HTR-8/SVneo (cell line): ENCODE data around the gene CLPSL1.

Experiments
- DNase-seq: peaks from one replicate; pipeline ENCODE4 v3.0.0; 2011; ENCODE audit warnings: low spot score, mixed read lengths; ENCODE audit not compliant: insufficient read length
- FAIRE-seq: peaks from 2 replicates; lab custom pipeline; 2011; peaks lifted over from hg19 to GRCh38; lab: Jason Lieb, UNC

CLPSL1 gene

GRCh38 chr6:35794536-35795452, 14.0 kb downstream of the CLPSL1 start:
- DNase-seq = no peak
- FAIRE-seq = peak; percentile 46

GRCh38 chr6:35795453-35796071, 14.7 kb downstream of the CLPSL1 start:
- DNase-seq = no peak
- peak; percentile 86 for FAIRE-seq

GRCh38 chr6:35796236-35796635, 15.4 kb downstream of the CLPSL1 start:
- FAIRE-seq = no peak

GRCh38 chr6:35797837-35798526, 17.2 kb downstream of the CLPSL1 start:
- FAIRE-seq (peak; percentile 23), DNase-seq (no peak)

More at GRCh38 chr6:35796236-35796635, 15.4 kb downstream of the CLPSL1 start:
- no peak for DNase-seq

- FAIRE-seq (no peak), DNase-seq (no peak)
Observed at GRCh38 chr6:35798706-35799105, 17.9 kb downstream of the CLPSL1 start.

- no peak for FAIRE-seq
- no peak for DNase-seq
Observed at GRCh38 chr6:35801148-35801547, 20.3 kb downstream of the CLPSL1 start.

- DNase-seq = peak; percentile 79
- FAIRE-seq = no peak
Observed at GRCh38 chr6:35804996-35805736, 24.3 kb downstream of the CLPSL1 start, which contains the start of gene LHFPL5. Gene LHFPL5, plus strand, starts transcription at chr6:35805352. Its CDS starts 319 bp downstream, at chr6:35805671.

- FAIRE-seq (no peak), DNase-seq (no peak)
Observed at GRCh38 chr6:35808688-35809087, 27.9 kb downstream of the CLPSL1 start.

GRCh38 chr6:35809809-35810208, 29.0 kb downstream of the CLPSL1 start:
- no peak for FAIRE-seq

GRCh38 chr6:35810971-35811698, 30.3 kb downstream of the CLPSL1 start:
- DNase-seq (no peak), FAIRE-seq (peak; percentile 77)

More at GRCh38 chr6:35809809-35810208, 29.0 kb downstream of the CLPSL1 start:
- no peak for DNase-seq

GRCh38 chr6:35811699-35811995, 30.8 kb downstream of the CLPSL1 start:
- FAIRE-seq (no peak), DNase-seq (no peak)

- FAIRE-seq (no peak), DNase-seq (no peak)
Observed at GRCh38 chr6:35817515-35817914, 36.7 kb downstream of the CLPSL1 start.

GRCh38 chr6:35823601-35824000, 42.8 kb downstream of the CLPSL1 start:
- DNase-seq (no peak), FAIRE-seq (no peak)

- DNase-seq (no peak), FAIRE-seq (no peak)
Observed at GRCh38 chr6:35824552-35825192, 43.9 kb downstream of the CLPSL1 start.

- FAIRE-seq = no peak
- DNase-seq = no peak
Observed at GRCh38 chr6:35829306-35829705, 48.5 kb downstream of the CLPSL1 start.

GRCh38 chr6:35831257-35832007, 50.6 kb downstream of the CLPSL1 start:
- no peak for DNase-seq
- no peak for FAIRE-seq

- FAIRE-seq = no peak
- no peak for DNase-seq
Observed at GRCh38 chr6:35833536-35833935, 52.7 kb downstream of the CLPSL1 start.
